ENCODE measurements around the gene KAT5. TPM values are rescaled to one million over a fixed set of nuclear protein-coding genes. Genes with fewer than 3 reads are reported as not detected.

KAT5 gene
- total and polyA plus RNA-seq, 2 of the 13 experiments (the other 11 are each of a cell fraction or from before 2014, with no cell fraction given): 35.2 to 48.3 TPM

DNA sequence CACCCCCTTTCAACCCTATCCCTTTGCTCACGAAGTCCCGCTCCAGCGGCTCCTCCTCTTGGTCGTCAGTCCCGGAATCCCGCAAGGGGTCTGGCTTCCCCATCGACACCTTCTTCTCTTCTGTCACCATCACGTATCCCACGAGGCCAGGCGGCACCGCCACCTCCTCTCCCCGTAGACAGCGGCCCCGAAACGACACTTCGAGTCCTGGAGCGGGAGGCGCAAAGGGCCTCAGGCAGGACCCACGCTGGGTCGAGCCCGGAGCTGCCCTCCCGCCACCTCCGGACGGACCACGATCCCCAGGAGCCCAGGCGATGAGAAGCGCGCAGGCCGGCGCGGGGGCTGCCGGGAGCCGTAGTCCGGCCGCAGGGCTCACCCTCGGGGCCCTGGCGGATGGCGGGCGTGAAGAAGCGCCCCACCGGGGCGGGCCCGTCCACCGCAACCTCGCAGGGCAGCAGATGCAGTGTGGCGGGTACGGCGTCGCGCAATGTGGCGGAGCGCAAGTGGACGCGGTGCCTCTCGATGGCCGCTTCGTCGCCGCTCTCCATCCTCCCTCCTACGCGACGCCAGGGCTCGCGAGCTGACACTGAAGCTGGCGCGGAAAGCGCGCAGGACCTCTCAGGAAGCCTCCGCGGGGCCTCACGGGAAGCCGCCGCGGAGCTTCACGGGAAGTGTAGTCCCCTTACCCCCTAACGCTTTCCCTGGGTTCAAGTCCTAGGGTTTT, 8.3 kb downstream of the KAT5 start, which contains the start of gene RNASEH2C (continued):
- peak; percentile 48; the same call in 1 of the 2 replicates for TF ChIP-seq PITX1 (CRISPR knock-in tag; IDR thresholded peaks at IDR 0.05)
- no peak for TF ChIP-seq NBN (conservative IDR thresholded peaks at IDR 0.05)
- TF ChIP-seq, protein P1, sequence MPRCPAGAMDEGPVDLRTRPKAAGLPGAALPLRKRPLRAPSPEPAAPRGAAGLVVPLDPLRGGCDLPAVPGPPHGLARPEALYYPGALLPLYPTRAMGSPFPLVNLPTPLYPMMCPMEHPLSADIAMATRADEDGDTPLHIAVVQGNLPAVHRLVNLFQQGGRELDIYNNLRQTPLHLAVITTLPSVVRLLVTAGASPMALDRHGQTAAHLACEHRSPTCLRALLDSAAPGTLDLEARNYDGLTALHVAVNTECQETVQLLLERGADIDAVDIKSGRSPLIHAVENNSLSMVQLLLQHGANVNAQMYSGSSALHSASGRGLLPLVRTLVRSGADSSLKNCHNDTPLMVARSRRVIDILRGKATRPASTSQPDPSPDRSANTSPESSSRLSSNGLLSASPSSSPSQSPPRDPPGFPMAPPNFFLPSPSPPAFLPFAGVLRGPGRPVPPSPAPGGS (CRISPR knock-in tag; IDR thresholded peaks at IDR 0.05): peak; percentile 94
- peak; percentile 55; the same call in 1 of the 2 replicates for TF ChIP-seq ZNF619 (CRISPR knock-in tag; IDR thresholded peaks at IDR 0.05)
- TF ChIP-seq, protein P2, sequence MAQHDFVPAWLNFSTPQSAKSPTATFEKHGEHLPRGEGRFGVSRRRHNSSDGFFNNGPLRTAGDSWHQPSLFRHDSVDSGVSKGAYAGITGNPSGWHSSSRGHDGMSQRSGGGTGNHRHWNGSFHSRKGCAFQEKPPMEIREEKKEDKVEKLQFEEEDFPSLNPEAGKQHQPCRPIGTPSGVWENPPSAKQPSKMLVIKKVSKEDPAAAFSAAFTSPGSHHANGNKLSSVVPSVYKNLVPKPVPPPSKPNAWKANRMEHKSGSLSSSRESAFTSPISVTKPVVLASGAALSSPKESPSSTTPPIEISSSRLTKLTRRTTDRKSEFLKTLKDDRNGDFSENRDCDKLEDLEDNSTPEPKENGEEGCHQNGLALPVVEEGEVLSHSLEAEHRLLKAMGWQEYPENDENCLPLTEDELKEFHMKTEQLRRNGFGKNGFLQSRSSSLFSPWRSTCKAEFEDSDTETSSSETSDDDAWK (CRISPR knock-in tag; IDR thresholded peaks at IDR 0.05): no peak
- peak; percentile 89; the same call in 1 of the 2 replicates for TF ChIP-seq KDM5B (CRISPR knock-in tag; IDR thresholded peaks at IDR 0.05; ENCODE audit: borderline replicate concordance)
- no peak for TF ChIP-seq NR2F1 (CRISPR knock-in tag; IDR thresholded peaks at IDR 0.05)
- TF ChIP-seq NKX3-1 (CRISPR knock-in tag; IDR thresholded peaks at IDR 0.05): no peak
- peak; percentile 83 for TF ChIP-seq SALL1 (CRISPR knock-in tag; IDR thresholded peaks at IDR 0.05)
- TF ChIP-seq, protein P3, sequence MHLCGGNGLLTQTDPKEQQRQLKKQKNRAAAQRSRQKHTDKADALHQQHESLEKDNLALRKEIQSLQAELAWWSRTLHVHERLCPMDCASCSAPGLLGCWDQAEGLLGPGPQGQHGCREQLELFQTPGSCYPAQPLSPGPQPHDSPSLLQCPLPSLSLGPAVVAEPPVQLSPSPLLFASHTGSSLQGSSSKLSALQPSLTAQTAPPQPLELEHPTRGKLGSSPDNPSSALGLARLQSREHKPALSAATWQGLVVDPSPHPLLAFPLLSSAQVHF (CRISPR knock-in tag; IDR thresholded peaks at IDR 0.05): no peak
- peak; percentile 44; the same call in 1 of the 2 replicates for TF ChIP-seq NFYC (CRISPR knock-in tag; IDR thresholded peaks at IDR 0.05)
- peak; percentile 65; the same call in 1 of the 2 replicates for TF ChIP-seq SIN3B (IDR thresholded peaks at IDR 0.05; ENCODE audit: low read length)
- TF ChIP-seq MIER3 (CRISPR knock-in tag; IDR thresholded peaks at IDR 0.05; ENCODE audit: borderline replicate concordance): peak; percentile 50; the same call in 1 of the 2 replicates
- TF ChIP-seq, protein P4, sequence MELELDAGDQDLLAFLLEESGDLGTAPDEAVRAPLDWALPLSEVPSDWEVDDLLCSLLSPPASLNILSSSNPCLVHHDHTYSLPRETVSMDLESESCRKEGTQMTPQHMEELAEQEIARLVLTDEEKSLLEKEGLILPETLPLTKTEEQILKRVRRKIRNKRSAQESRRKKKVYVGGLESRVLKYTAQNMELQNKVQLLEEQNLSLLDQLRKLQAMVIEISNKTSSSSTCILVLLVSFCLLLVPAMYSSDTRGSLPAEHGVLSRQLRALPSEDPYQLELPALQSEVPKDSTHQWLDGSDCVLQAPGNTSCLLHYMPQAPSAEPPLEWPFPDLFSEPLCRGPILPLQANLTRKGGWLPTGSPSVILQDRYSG (CRISPR knock-in tag; IDR thresholded peaks at IDR 0.05): no peak
- peak; percentile 83; the same call in 1 of the 2 replicates for TF ChIP-seq DNMT1 (CRISPR knock-in tag; IDR thresholded peaks at IDR 0.05)
- TF ChIP-seq BRCA1 (CRISPR knock-in tag; IDR thresholded peaks at IDR 0.05): no peak
- TF ChIP-seq, protein P5, sequence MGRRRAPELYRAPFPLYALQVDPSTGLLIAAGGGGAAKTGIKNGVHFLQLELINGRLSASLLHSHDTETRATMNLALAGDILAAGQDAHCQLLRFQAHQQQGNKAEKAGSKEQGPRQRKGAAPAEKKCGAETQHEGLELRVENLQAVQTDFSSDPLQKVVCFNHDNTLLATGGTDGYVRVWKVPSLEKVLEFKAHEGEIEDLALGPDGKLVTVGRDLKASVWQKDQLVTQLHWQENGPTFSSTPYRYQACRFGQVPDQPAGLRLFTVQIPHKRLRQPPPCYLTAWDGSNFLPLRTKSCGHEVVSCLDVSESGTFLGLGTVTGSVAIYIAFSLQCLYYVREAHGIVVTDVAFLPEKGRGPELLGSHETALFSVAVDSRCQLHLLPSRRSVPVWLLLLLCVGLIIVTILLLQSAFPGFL (CRISPR knock-in tag; IDR thresholded peaks at IDR 0.05): no peak
- TF ChIP-seq ZNF776 (CRISPR knock-in tag; IDR thresholded peaks at IDR 0.05): no peak
- peak; percentile 82 for TF ChIP-seq ELF1 (CRISPR knock-in tag; IDR thresholded peaks at IDR 0.05)
- peak; percentile 18; the same call in 1 of the 2 replicates for TF ChIP-seq ZFP90 (CRISPR knock-in tag; IDR thresholded peaks at IDR 0.05; ENCODE audit: borderline replicate concordance)
- no peak for TF ChIP-seq RFXANK (CRISPR knock-in tag; IDR thresholded peaks at IDR 0.05)
- TF ChIP-seq GATAD1 (CRISPR knock-in tag; IDR thresholded peaks at IDR 0.05): peak; percentile 89
- no peak for TF ChIP-seq THYN1 (CRISPR knock-in tag; IDR thresholded peaks at IDR 0.05; ENCODE audit: borderline replicate concordance, low read depth)
- TF ChIP-seq NR2C2 (CRISPR knock-in tag; IDR thresholded peaks at IDR 0.05; ENCODE audit: borderline replicate concordance): peak; percentile 83
- TF ChIP-seq TMF1 (CRISPR knock-in tag; IDR thresholded peaks at IDR 0.05; ENCODE audit: low read depth): 0 out of 2 replicates have a peak, but pooled peaks have one; percentile 47
- no peak for TF ChIP-seq KMT2A (CRISPR knock-in tag; IDR thresholded peaks at IDR 0.05)
